H1 (cell line): ENCODE data around the gene ALOX5. TPM values are rescaled to one million over a fixed set of nuclear protein-coding genes. Genes with fewer than 3 reads are reported as not detected.

Source experiments
- ASH2L ChIP-seq: fragments of 200-600, 300-600 bp; sonication (generic); IDR thresholded peaks from one replicate; pipeline ENCODE4 v1.7.1; 2017; ENCODE audit warnings: low read length
- CBX5 ChIP-seq: fragments of 300-800, 300-1000 bp; sonication (generic); IDR thresholded peaks from 2 replicates; pipeline ENCODE4 v1.7.1; 2016; ENCODE audit warnings: antibody characterized with exemption, low read length, low read depth
- CTCF ChIP-seq, 3 experiments: IDR thresholded peaks; 1 replicate in 2 of 3; 2 replicates in 1 of 3; pipeline versions ENCODE4 v1.5.1 to v1.6.1; 2011; ENCODE audit warnings: low read length in 3 of 3, mild to moderate bottlenecking in 3 of 3, inconsistent platforms in 2 of 3, low read depth in 1 of 3, moderate library complexity in 1 of 3; ENCODE audit not compliant: insufficient read depth in 1 of 3; ENCODE audit errors: control extremely low read depth in 1 of 3
- FOSL1 ChIP-seq: IDR thresholded peaks from 2 replicates; pipeline ENCODE4 v1.6.1; 2011; ENCODE audit warnings: mild to moderate bottlenecking, low read depth, low read length, moderate library complexity; ENCODE audit not compliant: insufficient read depth
- GABPA ChIP-seq: IDR thresholded peaks from 2 replicates; pipeline ENCODE4 v1.6.1; 2011; ENCODE audit warnings: mild to moderate bottlenecking, low read length, moderate library complexity, borderline replicate concordance; ENCODE audit not compliant: insufficient read depth
- KDM1A ChIP-seq: fragments of 200-600, 300-600 bp; sonication (generic); IDR thresholded peaks from 2 replicates; pipeline ENCODE4 v1.7.1; 2016; ENCODE audit warnings: mild to moderate bottlenecking, low read length, borderline replicate concordance
- SRF ChIP-seq: IDR thresholded peaks from 2 replicates; pipeline ENCODE4 v1.6.1; 2011; ENCODE audit warnings: mild to moderate bottlenecking, low read depth, low read length, moderate library complexity
- polyA plus RNA-seq, 7 experiments: library from polyadenylated mRNA; depleted of rRNA in 3 of 7; stranded (reverse) in 5 of 7; unstranded in 2 of 7; fragments of >200 nt in 5 of 7; fragments of 200-250 nt in 2 of 7; gene quantifications; 1 replicate in 5 of 7; 2 replicates in 1 of 7; 4 replicates in 1 of 7; pipeline versions ENCODE4 v1.2.1 to v1.2.3, GENCODE V29; 2011 to 2013; ENCODE audit warnings: missing spikeins in 2 of 7, mixed read lengths in 2 of 7
- total RNA-seq: library from RNA; stranded (reverse); fragmentation: NEBNext Ultra II Directional; extraction: Animal tissue kit (Norgen Biotek cat#: 25700); gene quantifications from 2 replicates; pipeline ENCODE4 v1.2.1, GENCODE V29; 2021

The ALOX5 gene
- total and polyA plus RNA-seq, 2 of the 8 experiments (the other 6 are each of a cell fraction or from before 2014, with no cell fraction given) = 1.6 to 3.8 TPM

- TF ChIP-seq CTCF (IDR thresholded peaks at IDR 0.05; ENCODE audit: control extremely low read depth in 1 of 3, insufficient read depth in 1 of 3, low read depth in 1 of 3, low read length in 3 of 3) (no peak), FOSL1 (no peak), GABPA (no peak), ASH2L (no peak), KDM1A (no peak), SRF (no peak), CBX5 (no peak)
These were observed 48.3 kb downstream of the ALOX5 start (continued) for GRCh38 chr10:45422207-45422865.
